SU-DHL-6 (cell line): ENCODE data around the gene AGPAT2.

Source experiments
- H2AFZ ChIP-seq: fragments of 200-600 bp; sonication (generic); 2 replicates; pipeline ENCODE4 v1.6.1; 2014; ENCODE audit warnings: low read depth, mild to moderate bottlenecking, moderate library complexity, mixed read lengths, antibody characterized with exemption, low read length; ENCODE audit not compliant: severe bottlenecking
- H3F3A ChIP-seq: fragments of 200-600 bp; shearing (Covaris generic); 2 replicates; pipeline ENCODE4 v1.6.0; 2016; ENCODE audit warnings: antibody characterized with exemption, mild to moderate bottlenecking; ENCODE audit not compliant: insufficient read depth
- H3K27ac ChIP-seq: fragments of 200-600 bp; sonication (generic); 2 replicates; pipeline ENCODE4 v1.5.1; 2016; ENCODE audit warnings: low read depth, mild to moderate bottlenecking, low read length, moderate library complexity, mixed read lengths
- H3K27me3 ChIP-seq: fragments of 200-600 bp; sonication (generic), shearing (Covaris generic); 2 replicates; pipeline ENCODE4 v1.6.0; 2014; ENCODE audit warnings: mild to moderate bottlenecking, low read length
- H3K36me3 ChIP-seq: fragments of 200-600 bp; sonication (generic); 2 replicates; pipeline ENCODE4 v1.6.1; 2014; ENCODE audit warnings: mild to moderate bottlenecking, low read length, mixed read lengths
- H3K4me2 ChIP-seq: fragments of 300-600, 200-600 bp; shearing (Covaris generic), sonication (generic); 2 replicates; pipeline ENCODE4 v1.6.0; 2014; ENCODE audit warnings: low read length, low read depth, mild to moderate bottlenecking; ENCODE audit not compliant: poor library complexity, severe bottlenecking
- H3K4me3 ChIP-seq: fragments of 200-600 bp; sonication (generic); 2 replicates; pipeline ENCODE4 v1.5.1; 2014; ENCODE audit warnings: antibody characterized with exemption, low read length, mild to moderate bottlenecking, mixed read lengths; ENCODE audit not compliant: insufficient read depth, poor library complexity, severe bottlenecking
- H3K79me2 ChIP-seq: fragments of 200-600 bp; sonication (generic); 2 replicates; pipeline ENCODE4 v1.6.1; 2014; ENCODE audit warnings: mild to moderate bottlenecking, low read length, moderate library complexity; ENCODE audit not compliant: insufficient read depth
- H3K9ac ChIP-seq: fragments of 200-600 bp; sonication (generic); 2 replicates; pipeline ENCODE4 v1.7.0; 2014; ENCODE audit warnings: mild to moderate bottlenecking, low read length
- H3K9me2 ChIP-seq: fragments of 200-600 bp; sonication (generic); replicated peaks from 2 replicates; pipeline ENCODE4 v1.6.1; 2014; ENCODE audit warnings: low read length; ENCODE audit not compliant: insufficient read depth
- H3K9me3 ChIP-seq: fragments of 200-600 bp; sonication (generic); 2 replicates; pipeline ENCODE4 v1.6.1; 2014; ENCODE audit warnings: low read length, mixed read lengths; ENCODE audit not compliant: insufficient read depth
- H4K20me1 ChIP-seq: fragments of 200-600 bp; sonication (generic); 2 replicates; pipeline ENCODE4 v1.6.1; 2014; ENCODE audit warnings: low read depth, mild to moderate bottlenecking, antibody characterized with exemption, low read length, moderate library complexity, mixed read lengths
- CTCF ChIP-seq: fragments of 200-600 bp; sonication (generic); IDR thresholded peaks from one replicate; pipeline ENCODE4 v1.5.1; 2017; ENCODE audit warnings: antibody characterized with exemption, mild to moderate bottlenecking, low read length, moderate library complexity; ENCODE audit not compliant: insufficient read depth, poor library complexity, severe bottlenecking
- EZH2phosphoT487 ChIP-seq: fragments of 200-600 bp; sonication (generic), shearing (Covaris generic); conservative IDR thresholded peaks from 2 replicates; pipeline ENCODE4 v1.6.1; 2018; ENCODE audit warnings: mild to moderate bottlenecking, antibody characterized with exemption, low read length, moderate library complexity, mixed read lengths

AGPAT2 gene

GRCh38 chr9:136668983-136669790 lies 18.1 kb downstream of the AGPAT2 start:
- Histone ChIP-seq H3K27me3 (no peaks in the 10 kb centered on the region), H3K36me3 (no peaks in the 10 kb centered on the region), H3K79me2 (no peaks in the 10 kb centered on the region), H3K4me3 (no peak overlapping the region), H3F3A (no peaks in the 10 kb centered on the region), H3K9me2 (no peaks in the 10 kb centered on the region), H3K9ac (no peak overlapping the region), H2AFZ (no peak overlapping the region), H3K9me3 (no peaks in the 10 kb centered on the region), H3K27ac (no peak overlapping the region), H3K4me2 (no peak overlapping the region), H4K20me1 (no peaks in the 10 kb centered on the region)
- TF ChIP-seq EZH2phosphoT487: no peak
- no peak for TF ChIP-seq CTCF

GRCh38 chr9:136667940-136668760 lies 19.1 kb downstream of the AGPAT2 start:
- no peaks in the 10 kb centered on the region for H4K20me1 ChIP-seq
- H3K79me2 ChIP-seq: no peaks in the 10 kb centered on the region
- H3K27ac ChIP-seq: no peak overlapping the region
- no peak overlapping the region for H3K9ac ChIP-seq
- no peak overlapping the region for H3K4me3 ChIP-seq
- H3F3A ChIP-seq: no peaks in the 10 kb centered on the region
- no peaks in the 10 kb centered on the region for H3K36me3 ChIP-seq
- H3K4me2 ChIP-seq: no peak overlapping the region
- H3K9me3 ChIP-seq: no peaks in the 10 kb centered on the region
- H3K27me3 ChIP-seq: no peaks in the 10 kb centered on the region
- H2AFZ ChIP-seq: no peak overlapping the region
- H3K9me2 ChIP-seq: no peaks in the 10 kb centered on the region
- no peak for TF ChIP-seq CTCF
- no peak for TF ChIP-seq EZH2phosphoT487

GRCh38 chr9:136667214-136667939 lies 19.9 kb downstream of the AGPAT2 start:
- no peaks in the 10 kb centered on the region for H4K20me1 ChIP-seq

More at GRCh38 chr9:136667214-136667939, 19.9 kb downstream of the AGPAT2 start:
- no peak overlapping the region for H3K4me2 ChIP-seq
- no peaks in the 10 kb centered on the region for H3K27me3 ChIP-seq
- TF ChIP-seq EZH2phosphoT487: no peak
- no peak for TF ChIP-seq CTCF
- no peak overlapping the region for H3K27ac ChIP-seq
- no peaks in the 10 kb centered on the region for H3F3A ChIP-seq
- H3K9me2 ChIP-seq: no peaks in the 10 kb centered on the region
- no peak overlapping the region for H3K4me3 ChIP-seq
- H2AFZ ChIP-seq: no peak overlapping the region
- H3K36me3 ChIP-seq: no peaks in the 10 kb centered on the region
- no peaks in the 10 kb centered on the region for H3K9me3 ChIP-seq
- no peak overlapping the region for H3K9ac ChIP-seq
- H3K79me2 ChIP-seq: no peaks in the 10 kb centered on the region
